HG02571 (cell line): ENCODE results near the gene AKNA.

Experiments
- ATAC-seq: cut with Tn5 transposase; IDR thresholded peaks from one replicate; pipeline ENCODE4 v1.9.1; 2021; ENCODE audit warnings: mild to moderate bottlenecking, moderate library complexity; ENCODE audit not compliant: unreplicated experiment

Gene AKNA

DNA sequence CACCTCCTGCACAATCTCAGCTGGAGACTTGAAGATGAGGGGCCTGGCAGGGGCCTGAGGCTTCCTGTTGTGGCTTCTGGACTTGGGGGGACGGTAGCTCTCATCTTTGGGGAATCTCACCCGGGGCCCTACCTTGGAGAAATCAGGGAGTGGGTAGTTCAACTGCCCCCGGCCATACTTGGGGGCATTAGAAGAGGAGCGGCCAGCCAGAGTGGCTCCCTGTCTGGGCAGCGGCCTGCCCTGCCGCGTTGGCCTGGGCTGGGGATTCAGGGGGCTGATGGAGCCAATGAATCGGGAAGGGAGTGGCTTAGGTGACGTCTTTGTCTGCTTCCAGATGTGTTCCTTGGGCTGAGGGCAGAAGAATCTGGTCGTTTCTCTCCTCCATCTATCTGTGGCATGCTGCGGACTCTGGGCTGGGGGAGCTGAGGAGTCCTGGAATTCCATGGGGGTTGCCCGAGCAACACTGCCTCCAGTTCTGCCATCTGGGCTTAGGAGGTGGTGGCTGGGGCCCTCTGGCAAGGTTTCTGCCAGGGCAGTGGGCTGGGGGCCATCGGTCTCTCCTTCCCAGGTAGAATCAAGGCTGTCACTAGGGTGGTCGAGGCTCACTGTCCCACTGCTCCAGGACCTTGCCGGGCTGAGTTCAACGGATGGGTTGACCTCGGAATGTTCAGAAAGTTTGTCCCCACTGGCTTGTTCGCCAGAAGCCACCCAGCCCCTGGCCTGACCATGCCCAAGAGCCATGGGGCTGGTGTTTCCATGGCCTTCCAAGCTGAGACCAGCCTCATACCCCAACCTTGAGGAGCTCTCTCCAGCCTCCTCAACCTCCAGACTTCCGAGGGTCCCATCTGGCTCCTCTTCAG, 11.0 kb downstream of the AKNA start:
- ATAC-seq: no peak

DNA sequence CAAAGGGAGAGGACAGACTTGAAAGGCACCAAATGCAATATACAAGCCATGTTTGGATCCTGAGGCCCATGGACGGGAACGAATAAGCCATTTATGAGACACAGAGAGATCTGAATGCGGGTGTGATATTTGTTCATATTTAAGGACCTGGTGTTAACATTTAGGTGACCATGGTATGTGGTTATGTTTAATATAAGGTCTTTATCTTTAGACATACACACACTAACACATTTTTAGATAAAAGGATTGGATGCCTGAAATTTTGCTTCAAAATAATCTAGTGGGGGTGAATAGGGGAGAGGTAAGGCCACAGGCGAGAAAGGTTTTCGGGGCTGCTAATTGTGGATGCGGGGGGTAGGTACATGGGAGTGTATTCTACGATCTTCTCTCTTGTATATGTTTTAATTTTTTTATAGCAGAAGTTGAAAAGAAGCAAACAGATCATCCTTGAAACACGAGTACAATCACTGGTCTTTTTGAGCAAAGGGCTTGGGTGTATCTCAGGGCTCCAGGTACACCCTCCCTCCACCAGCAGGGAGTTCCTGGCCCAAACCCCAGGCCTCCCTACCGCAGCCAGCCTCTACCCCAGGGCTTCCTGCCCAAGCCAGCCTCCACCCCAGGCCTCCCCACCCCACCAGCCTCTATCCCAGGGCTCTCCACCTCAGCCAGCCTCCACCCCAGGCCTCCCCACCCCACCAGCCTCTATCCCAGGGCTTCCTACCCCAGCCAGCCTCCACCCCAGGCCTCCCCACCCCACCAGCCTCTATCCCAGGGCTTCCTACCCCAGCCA, 12.2 kb downstream of the AKNA start:
- no peak for ATAC-seq

DNA sequence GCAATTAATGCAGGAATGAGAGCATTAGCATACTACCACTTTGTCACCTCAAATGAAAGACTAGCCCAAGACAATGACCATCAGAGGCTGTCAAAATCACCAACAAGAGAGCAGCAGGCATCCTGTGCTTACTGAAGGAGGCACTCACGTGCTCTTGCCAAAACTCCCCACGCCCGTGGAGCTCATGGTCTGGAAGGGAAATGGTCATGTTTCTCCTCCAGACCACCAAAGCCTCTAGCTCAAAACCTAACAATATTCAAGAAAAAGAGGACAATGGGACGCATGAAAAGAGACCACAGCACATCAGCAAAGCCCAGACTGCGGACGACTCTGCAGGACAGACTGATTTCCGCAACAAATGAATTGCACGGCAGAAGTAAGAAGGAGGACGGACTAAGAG, 12.8 kb downstream of the AKNA start:
- no peak for ATAC-seq

DNA sequence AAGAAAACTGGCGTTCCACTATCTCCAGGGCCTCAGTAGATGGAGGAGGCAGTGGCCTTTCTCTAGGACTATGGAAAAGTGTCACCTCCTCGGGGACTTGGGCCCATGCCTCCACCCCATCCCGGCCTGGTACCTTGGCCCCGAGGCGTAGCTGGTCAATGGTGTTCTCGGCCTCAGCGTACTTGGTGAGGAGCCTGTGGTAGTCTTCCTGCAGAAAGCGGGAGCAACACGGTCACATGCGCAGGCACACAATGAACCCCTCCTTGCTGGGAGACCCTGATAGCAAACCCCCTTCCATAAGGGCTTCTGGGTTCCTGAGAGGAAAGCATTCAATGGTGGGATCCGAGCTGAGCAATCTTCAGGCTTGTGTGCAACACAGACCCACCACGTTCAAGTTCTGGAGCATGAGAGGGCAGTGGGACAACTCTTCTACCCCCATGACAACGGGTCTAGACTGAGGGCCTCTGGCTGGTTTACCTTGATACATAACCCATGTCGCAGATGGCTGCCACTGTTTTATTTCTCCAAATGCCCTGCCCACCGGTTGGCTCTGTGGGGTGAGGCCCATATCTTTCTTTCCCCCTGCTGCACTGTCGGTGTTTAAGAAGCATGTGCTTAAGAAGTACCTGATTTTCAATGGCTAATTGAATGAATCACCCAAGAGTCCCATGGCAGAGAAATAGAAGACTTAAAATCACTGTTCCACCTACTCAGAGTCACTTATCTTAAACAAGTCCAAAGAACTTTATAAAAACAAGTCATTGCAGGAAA, 13.6 kb downstream of the AKNA start:
- ATAC-seq: no peak

DNA sequence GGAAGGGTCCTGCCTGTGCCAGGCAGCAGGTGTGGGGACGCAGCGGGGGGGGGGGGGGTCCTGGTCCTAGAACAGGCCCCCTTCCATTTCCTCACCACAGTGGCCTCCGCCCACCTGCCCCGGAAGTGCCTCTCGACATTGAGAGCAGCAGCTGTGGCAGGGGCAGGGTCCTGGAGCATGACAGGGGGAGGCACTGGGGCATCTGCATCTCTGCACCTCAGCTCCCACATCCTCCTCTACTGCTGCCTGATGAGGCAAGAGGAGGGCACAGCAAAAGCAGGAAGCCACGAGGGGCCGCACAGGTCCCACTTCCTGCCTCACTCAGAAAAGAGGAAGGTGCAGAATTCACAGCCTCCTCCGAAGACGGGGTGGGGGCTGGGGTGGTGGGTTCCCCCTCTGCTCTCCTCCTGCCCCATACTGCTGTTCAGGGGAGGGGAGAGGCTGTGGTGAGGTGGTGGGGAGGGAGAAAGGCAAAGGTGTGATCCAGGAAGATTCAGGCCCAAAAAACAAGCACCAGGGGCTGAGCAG, 14.8 kb downstream of the AKNA start:
- ATAC-seq: peak; percentile 88

DNA sequence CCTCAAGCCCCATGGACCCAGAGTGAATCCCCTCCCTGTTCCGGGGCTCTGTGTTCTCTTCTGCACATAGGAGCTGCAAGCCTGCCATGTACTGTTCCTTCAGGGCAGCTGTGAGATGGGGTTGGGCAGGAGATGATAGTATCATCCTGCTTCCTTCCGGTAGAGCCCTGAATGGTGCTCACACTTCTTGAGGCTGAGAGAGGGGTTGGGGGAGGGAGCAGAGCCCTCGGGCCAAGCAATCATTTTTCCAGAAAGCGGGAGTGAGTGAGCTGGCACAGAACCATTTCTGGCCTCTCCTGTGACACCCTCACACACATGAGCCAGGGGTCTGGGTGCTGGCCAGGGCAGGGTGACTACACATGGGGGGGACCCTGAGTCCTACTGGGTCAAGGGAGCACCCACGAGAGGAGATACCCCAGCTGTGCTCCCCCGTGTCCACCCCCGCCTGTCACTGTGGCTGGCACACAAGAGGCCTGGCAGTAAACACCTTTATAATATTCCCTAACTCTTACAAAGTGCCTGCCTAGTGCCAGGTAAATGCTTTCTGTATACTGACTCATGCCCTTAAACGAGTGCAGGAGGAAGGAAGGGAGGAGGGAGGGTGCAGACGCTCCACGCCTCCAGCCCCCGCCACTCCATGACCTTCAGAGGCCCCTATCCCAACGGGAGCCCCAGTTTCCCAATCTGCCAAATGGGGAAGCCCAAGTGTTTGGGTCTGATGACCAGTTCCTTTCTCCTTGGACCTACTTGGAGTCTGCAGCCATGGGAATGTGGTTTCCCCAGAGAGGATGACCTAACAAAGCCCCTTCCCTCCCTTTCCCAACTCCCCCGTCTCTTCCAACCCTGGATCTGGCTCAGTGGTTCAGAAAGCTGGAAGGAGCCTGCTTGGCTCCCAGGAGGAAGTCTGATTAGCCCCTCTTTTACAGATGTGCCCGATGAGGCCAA, 15.5 kb downstream of the AKNA start:
- no peak for ATAC-seq

DNA sequence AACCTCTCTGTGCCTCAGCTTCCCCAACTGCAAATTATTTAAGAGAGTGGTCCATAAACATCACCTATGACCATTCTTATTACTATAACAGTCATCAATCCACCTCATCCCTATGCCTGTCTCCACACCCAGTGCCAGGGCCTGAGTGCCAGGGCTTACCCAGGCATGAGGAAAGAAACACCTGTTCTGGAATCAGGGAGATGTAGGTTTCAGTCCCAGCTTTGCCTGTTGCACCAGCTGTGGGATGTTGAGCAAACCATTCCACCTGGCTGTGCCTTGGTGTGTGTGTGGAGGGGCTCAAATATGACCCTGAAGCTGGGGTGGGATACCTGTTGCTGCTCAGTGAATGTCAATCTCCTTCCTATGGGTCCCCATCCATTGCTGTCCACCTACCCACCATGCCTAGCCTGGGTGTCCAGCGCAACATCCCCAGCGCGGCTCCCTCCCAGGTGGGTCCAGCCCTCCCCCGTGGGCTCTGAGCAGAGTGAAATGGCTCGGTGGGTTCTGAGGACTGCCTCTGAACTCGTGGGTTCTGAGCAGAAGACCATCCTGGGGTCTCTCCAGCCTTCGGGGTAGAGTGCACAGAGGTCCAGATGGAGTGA, 16.3 kb downstream of the AKNA start:
- no peak for ATAC-seq

DNA sequence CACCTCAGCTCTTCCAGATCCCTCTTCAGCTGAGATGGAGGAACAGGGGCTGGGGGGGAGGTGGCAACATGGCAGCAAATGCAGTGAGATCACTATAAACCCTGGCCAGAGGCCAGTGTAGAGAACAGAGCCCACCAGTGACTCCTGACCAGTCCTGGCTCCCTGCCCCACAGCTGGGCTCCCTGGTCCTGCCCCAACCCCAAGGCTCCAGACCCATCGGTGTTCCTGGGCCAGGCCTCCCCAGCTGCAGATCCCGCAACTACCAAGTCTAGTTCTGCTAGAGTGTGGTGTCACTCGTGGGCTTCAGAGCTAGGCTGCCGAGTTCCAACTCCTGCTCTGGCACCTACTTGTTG, 16.8 kb downstream of the AKNA start:
- no peak for ATAC-seq

DNA sequence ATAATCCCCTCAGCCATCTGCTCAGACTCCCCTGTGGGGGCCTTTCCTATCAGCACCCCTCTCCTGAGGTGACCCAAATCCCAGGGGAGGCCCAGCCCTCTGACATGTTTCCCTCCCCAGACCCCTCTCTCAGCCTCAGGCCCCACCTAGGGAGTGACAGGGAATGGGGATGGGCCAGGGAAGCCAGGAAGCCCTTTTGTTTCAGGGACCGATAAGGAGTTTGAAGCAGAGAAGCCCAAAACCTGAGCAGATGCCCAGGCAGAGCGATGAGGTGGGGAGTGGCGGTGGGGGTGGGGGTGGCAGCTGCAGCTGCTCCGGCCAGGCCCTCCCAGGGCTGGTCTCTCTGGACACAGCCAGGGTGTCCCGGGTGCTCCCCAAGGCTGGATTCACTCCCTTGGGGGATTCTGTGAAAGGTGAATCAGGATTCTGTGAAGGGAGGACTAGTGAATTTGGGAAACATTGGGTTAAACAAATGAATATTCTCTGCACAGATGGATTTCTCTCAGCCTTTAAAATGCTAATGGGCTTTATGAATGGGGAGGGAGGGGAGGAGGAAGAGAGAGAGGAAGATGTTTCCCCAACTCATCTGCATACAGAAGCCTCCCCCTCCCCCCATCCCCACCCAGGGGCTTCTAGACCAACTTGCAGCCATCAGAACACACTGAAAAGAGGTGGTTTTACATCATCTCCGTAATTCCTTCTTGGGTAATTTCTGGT, 17.4 kb downstream of the AKNA start:
- ATAC-seq: no peak

DNA sequence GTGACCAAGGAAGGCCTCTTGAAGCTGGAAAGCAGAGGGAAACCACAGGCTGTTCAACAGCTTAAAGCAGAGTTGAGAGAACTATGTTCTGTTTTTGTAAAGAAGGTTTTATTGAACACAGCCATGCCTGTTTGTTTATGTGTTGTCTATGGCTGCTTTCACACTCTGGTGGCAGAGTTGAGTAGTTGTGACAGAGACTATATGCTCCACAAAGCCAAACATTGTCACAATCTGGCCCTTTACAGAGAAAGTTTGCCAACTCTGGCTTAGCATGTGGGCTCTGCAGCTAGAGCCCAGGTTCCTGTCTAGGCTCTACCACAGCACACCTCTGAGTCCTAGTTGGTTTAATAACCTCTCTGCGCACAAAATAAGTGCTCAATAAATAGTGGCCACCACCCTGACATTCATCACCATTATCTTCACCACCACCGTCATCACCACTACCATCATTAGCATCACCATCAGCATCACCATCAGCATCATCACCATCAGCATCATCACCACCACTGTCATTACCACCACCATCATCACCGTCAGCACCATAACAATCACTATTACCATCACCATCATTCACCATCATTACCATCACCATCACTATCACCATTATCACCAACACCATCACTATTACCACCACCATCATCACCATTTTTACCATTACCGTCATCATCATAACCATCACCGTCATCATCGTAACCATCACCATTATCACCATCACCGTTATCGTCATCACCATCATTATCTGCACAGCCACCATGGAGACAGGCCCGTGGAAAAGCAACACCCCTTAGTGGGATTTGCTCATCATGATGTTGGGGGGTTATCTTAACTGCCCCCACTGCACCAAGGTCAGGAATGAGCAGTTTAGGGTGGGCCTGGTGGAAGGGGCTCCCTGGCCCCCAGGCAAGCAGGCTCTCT, 18.3 kb downstream of the AKNA start:
- ATAC-seq: no peak

DNA sequence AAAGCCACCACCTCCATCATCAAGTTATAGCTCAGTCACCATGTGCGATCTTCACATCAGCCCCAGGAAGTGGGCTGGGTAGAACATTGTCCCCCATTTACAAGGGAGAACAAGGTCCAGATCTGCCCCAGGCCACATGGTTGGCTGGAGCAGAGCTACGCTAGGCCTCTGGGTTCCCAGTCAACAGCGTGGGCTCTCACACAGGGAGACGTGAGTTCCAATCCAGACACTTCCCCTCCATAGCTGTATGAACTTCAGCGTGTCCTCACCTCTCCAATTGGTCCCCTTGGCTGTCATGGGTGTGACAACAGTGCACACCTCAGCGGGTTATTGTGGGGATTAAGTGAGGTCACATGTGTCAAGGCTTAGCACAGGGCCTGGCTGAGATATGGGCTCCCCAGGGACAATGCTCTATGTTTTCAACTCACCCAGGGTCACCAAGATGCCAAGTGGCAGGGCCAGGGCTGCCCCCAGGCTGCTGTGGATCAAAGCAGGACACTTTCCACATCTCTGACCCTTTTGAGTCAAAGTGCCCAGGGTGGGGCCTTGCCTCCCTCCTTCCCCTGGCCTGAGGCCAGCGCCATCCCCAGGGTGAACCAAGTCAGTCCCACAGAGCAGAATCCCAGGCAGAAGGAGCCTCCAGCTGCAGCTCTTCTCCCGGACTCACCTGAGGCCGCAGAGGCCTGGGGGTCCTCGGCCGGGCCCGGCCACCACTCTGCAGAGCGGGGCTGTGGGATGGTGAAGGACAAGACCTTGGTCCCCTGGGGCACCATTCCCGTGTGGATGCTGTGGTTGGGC, 19.8 kb downstream of the AKNA start:
- ATAC-seq: no peak

DNA sequence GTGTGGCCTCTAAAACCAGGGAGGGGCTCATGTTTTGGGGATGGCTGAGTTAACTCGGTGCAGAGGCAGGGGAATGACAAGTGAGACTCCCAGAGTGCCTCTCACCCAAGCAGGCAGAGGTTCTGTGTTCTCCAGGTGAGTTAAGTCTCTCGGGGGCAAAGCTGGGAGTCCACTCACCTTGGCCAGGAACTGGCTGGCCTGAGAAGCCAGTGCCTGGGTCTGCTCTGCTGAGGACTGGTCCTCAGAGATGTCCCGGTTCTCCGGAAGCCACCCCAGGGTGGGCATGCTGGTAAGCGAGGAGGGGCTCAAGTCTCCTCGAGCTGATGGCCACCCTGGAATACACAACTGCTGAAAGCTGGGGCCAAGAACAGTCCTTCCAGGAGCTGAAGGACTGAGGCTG, 20.4 kb downstream of the AKNA start:
- ATAC-seq: no peak

DNA sequence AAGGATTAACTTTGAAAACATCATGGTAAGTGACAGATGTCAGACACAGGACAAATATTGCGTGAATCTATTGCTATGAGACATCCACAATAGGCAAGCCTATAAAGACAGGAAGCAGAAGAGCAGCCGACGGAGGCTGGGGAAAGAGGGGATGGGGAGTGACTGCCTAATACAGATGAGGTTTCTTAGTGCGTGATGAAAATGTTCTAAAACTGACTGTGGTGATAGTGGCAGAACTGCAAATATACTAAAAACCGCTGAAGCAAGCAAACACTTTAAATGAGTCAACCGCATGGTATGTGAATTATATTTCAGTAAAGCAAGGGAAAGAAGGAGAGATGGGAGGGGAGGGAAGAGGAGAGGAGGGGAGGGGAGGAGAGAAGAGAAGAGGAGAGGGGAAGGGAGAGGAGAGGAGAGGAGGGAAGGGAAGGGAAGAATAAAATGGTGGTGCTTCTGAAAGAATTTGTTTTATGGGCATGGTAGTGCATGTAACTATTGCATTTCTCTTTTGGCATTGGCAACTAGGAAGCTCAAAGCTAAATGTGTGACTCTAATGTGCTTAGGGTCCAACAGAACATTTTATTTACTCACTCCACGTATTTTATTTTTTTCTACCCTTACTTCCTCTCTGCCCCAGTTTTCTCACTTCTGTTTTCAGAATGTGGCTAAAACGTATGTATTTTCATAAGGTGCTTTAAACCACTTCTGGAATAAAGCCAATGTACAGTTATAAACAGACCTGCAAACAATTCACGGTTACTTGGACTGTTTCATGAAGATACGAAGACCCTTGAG, 21.3 kb downstream of the AKNA start:
- peak; percentile 38 for ATAC-seq

DNA sequence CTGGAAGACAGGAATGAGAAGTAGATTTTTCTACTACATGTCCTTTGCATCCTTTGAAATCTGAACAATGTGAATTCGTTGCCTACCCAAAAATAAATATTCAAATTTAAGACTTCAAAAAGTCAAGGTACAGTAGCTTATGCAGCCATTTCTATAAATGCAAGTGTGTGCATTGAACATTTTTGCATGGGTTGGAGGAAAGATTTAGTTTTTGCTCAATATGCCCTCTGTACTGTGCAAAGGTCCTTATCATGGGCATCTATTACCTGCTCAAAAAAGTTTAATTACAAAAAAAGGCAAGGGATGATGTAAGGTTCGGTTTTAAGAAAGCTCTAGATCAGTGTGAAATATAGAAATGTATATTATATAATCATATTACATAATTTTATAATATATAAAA, 22.6 kb downstream of the AKNA start:
- ATAC-seq: no peak

DNA sequence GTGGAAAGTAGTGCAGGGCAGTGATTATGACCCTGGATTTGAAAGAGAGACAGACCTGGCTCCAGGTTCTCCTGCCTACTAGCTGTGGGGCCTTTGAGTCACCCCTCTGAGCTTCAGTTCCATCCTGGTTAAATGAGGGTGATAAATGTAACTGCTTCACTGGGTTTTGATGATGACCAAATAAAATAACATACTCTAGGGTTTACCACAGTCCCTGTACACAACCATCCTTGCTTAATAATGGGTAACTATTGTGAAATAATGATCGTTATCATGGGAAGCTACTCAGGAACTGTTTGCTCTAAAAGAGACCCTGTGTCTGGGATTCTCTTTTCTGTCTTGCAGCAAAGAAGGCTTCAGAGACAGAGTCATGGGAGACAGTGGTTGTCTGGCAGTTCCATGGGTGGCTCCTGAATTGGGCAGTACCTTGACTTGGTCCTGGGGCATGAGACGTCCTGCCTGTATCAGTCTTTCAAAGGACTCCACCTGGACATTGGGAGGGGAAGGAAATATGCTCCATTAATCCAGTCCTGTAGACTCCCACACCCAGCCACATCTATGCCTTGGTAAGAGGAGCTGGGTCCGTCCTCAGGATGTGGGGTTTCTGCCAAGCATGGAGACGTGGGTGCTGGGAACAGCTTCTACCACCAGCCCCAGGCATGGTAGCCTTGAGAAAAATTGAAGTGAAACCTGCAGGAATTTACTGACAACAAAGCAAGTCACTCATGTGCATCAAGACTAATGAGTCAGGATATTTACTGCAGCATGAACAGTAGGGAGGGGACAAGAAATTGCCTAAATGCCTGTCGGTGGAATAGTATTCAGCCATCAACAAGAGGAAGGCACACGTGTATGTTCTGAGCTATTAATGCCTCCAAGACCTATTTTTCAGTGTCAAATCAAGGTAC, 23.4 kb downstream of the AKNA start:
- ATAC-seq: no peak

DNA sequence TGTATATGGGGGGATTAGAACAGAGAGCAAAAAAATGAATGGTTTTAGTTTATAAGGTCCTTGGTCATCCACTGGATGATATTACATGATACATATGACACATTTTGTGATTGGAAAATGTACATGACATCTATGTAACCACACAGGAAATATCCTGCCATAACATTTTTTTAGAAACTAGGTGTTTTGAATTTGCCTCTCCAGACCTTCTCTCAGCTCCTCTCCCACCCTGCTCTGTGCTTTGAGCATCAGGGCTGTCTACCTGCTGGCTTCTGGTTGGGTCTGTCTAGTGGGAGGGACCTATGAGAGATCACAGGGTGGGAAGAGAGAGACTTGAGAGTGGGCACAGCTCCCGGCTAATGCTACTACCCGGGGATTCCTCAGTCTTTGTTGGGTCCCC, 24.4 kb downstream of the AKNA start:
- ATAC-seq: no peak
